NCI-H748 treated with DMSO at 0.1 percent for 48 hours (cell line): ENCODE results near the gene PTPRB.

Experiments
- DNase-seq: peaks from one replicate; lab custom pipeline; 2025; lab: John Stamatoyannopoulos, UW

PTPRB gene

DNA sequence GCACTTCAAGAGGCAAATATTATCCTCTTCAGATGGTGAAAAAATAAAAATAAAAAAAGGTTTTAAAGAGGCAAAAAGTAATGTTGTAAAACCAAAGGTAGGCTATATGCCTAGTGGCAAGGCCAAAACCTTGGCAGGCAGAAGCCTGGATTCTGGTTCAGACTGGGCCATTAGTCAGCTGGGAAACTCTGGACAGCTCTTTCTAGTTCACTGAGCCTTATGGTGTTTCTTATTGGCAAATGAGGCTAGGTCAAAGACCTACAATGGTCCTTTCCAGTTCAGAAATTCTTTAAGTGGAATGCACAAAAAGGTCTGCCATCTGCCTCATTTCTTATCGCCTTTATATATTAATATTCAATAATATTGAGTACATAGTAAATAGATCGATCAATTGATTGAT, 44.6 kb downstream of the PTPRB start:
- DNase-seq = no peak

DNA sequence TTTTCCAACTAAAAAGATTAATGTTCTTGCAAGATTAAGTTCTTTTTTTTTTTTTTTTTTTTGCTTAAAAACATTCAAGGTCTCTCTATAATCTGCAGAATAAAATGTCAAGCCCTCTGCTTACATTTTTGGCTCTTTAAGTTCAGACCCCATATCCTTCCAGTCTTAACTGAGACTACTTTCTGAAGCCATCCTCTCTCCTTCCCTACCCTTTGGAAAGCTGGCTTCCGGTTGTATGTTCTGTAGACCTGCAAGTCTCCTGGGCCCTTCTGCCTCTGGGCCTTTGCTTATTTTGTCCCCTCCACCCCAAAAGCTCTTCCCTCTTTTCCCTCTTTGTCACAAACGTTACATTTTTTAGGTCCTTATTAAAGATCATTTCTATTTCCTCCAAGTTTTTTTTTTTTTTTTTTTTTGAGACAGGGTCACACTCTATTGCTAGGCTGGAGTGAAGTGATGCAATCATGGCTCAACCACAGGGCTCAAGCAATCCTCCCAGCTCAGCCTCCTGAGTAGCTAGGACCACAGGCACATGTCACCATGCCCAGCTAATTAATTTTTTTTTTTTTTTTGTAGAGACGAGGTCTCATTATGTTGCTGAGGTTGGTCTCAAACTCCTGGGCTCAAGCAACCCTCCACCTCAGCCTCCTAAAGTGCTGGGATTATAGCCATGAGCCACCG, 46.5 kb downstream of the PTPRB start:
- no peak for DNase-seq

DNA sequence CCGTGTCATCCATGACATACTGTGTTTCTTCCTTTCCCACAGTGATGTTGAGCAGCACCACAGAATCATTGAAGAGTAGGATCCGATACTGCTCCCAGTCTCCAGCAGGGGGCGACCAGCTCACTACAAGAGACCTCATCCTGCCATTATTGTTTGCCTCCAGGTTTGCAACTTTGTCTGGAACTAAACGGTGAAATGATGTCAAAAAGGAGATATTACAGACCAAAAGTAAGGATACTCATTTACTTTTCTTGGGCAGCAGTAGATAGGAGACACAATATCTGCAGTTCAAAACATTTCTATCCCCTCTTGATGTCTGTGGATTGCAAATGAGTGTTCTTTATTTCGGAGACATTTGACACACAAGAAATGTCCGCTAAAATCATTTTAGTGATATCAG, 47.2 kb downstream of the PTPRB start:
- peak; percentile 52 for DNase-seq

DNA sequence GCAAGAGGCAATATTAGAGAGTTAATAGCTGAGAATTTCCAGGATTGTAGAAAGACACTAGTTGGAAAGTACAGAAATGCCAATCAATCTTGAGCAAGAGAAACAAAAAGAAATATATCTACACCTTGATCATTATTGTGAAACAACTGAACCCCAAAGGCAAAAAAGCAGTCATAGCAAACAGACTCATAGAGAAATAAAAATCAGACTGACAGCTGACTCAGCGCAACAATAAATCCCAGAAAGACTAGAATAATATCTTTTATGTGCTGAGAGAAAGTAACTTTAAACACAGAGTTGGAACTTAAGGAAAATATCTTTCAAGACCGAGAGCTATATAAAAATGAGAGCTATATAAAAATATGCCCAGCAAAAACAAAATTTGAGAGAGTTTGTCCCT, 52.9 kb downstream of the PTPRB start:
- no peak for DNase-seq

DNA sequence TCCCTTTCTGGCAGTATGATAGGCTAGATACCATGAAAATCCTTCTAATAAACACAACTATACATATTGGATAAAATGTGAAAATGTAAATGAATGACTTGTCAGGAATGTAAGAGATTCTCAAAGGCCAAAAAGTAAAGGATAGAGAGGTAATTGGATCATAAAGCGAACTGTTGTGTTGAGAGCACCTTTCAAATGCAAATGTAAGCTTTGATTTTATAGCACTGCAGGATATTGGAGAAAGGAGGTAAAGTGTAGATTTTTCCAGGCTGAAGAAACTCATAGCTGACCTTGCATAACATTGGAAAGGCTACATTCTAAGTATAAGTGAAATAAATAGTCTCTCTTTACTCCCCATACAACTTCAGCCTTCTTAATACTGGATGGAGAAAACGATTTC, 54.0 kb downstream of the PTPRB start:
- no peak for DNase-seq

DNA sequence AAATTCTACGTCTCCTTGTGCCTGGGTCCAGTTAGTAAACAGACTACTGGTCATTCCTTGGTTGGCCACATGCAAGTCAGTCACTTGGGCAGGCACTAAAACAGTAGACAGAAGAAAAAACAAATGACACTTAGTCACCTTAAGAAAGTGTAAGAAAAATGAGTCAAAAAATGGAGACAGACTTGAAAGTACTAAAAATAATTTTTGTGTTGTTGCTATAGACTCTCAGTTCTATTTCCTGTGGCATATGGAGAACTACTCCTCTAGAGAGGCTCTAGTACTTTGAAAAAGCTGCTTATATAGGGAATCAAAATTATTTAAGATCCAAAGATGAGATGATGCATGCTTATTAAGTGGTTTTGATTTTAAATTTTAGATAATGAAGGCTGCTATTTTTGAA, 56.0 kb downstream of the PTPRB start:
- DNase-seq = no peak

DNA sequence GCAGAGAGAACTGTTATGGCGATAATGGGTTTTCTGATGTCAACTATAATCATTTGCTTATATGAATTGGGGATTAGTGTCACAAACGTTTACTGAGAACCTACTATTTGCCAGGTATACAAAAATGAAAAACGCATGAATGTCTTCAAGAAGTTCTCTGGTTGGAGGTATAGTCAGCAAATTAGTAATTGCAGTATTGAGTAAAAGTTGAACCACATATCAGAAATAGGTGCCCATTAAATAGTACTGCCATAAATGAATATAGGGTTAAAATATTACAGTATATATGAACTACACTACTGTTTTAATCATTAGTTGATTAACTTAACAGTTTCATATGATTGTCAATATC, 60.0 kb downstream of the PTPRB start:
- no peak for DNase-seq

DNA sequence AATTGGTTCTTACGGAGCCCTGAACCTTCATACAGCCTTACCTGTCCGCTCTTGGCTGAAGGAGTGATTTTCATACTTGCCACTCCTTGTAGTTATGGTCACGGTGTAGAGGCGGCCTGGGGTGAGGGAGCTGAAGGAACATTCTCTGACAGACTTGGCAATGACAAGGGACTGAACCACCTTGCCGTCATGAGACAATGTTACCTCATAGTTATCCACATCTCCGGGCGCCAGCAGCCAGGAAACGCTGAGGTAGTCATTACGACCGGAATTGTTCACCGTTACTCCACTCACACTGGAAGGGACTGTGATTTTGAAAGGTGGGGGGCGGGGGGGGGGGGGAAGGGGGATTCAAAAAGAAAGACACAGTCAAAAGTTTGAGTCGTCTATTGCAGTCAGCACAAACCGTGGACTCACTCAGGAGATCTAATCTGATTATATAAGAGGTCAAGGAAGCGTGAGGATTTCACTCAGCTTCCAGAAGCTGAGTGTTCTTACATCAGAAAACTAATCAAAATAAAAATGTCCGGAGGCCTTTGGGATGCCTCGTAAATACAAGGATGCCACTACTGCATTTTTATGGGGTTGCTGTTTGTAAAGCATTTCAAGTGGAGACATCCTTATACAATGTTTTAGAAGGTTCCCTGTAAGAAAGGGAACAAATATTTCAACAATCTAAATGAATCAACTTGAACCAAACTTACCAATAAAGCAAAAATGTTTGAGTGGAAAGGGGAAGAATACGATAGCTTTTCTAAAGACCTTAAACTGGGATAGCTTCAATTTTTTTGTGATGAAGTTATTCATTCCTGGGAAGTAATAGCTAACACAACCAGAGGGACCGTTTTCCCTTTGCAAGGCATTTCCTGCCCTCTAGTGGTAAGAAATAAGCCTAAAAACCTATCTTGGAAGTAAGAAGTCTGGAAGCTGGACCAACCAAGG, 60.6 kb downstream of the PTPRB start:
- peak; percentile 80 for DNase-seq

DNA sequence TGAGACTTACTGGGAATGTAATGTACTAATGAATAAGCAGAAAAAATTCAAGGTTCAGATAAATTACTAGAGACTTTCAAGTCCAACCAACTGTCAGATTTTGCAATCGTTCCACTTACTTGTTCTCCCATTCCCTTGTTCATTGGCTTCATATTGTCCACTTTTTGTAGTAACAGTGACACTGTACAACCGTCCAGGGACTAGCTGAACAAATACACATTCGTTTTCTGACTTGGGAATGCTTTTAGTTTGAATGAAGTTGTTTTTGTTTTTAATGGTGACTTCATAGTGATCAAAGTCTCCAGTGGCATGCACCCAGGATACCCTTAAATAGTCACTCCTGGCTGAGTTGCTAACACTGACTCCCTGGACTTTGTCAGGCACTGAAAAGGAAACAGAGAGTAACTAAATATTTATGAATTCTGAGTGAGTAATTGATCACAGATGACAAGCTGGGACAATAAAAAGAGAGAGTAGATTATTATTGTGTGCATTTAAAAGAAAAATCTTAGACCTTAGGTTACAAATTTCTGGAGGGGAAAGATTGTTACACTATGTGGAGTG, 65.4 kb downstream of the PTPRB start:
- no peak for DNase-seq

DNA sequence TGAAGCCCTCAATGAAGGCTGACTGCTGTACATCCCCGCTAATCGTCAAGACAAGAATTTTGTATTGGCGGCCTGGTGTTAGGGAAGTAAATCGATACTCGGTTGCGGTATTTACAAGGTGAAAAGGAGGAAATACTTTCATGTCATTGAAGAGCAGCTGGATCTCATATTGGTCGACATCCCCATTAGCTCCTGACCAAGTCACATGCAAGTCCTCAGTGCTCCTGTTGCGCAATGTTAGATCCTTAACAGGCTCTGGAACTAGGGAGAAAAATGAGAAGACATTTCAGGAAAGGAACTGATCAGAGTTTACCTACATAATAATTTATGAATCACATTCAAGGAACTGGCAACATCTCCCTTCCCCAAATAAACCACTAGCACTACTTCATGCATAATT, 66.2 kb downstream of the PTPRB start:
- DNase-seq = no peak

DNA sequence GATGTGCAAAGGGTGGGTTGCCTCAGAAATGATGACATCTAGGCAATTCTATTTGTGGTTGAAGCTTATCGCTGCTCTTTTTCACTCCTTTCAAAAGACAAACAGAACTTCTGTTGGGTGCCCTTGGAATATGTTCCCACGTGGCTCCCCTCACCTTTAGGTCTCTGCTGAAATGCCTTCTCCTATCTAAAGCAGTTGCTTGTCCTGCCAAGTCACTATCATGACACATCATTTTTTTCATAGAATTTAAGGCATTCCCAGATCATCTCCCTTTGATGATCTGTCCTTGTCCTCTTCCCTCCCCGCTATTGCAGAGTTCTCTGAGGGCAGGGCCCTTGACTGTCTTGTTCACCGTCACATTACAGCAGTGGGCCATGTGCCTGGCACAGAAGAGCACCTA, 75.7 kb downstream of the PTPRB start:
- no peak for DNase-seq

DNA sequence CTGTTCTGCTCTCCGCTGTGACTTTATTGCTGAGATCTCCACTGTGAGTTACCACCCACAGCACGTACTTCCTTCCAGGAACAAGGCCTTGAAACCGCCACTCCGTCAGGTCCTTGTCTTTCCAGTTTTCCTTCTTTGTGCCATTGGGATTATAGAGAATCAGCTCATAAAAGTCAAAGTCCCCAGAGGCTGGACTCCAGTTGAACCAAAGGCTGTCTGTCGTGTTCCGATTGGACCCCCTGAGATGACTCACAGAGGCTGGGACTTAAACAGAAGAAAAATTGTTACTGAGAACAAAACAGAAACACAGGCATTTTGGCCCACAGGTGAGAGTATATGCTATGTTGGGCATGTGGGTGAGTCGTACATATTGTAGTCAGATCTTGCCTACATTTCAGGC, 76.6 kb downstream of the PTPRB start:
- DNase-seq = no peak

DNA sequence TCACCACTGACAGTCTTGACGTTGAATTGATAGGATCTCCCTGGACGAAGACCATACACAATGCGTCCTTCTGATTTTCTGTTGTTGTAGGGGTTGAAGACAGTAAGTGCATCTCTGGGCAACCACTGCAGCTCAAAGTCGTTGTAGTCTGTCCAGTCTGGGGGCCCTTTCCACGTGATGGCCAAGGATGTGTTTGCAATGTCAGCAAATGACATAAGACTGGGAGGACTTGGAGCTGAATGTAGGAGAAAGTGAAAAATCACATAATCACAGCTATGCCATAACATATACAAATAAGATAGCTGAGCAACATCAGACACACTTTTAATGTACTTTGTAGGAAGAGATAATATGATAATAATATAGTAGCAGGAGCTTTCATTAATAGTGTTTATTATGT, 77.8 kb downstream of the PTPRB start:
- DNase-seq = no peak

DNA sequence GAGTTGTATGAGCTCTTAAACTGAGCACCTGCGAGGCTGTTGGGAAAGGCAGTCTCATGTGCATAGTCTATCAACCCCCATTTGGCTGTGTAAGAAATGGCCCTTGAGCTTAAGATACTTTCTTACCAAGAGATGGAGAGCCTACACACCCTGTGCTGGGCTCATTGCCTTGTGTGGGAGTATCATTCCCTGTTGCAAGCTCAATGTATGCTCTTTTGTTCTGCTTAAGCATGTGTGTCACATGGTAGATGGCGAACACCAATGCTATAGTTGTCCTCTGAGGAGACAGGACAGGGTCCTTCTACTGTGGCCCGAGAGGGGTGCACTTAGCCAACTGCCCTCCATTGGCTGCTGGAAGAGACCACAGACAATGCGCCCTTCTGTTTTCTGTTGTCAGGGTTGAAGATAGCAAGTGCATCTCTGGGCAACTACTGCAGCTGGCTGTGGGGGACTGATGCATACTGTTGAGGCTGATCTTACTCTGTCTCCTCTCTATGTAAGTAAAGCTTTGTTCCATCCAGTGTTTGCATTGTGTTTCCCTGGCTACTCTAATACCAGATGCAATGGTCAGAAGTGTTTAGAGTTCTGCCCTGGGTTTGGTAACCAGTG, 79.5 kb downstream of the PTPRB start:
- DNase-seq = no peak

DNA sequence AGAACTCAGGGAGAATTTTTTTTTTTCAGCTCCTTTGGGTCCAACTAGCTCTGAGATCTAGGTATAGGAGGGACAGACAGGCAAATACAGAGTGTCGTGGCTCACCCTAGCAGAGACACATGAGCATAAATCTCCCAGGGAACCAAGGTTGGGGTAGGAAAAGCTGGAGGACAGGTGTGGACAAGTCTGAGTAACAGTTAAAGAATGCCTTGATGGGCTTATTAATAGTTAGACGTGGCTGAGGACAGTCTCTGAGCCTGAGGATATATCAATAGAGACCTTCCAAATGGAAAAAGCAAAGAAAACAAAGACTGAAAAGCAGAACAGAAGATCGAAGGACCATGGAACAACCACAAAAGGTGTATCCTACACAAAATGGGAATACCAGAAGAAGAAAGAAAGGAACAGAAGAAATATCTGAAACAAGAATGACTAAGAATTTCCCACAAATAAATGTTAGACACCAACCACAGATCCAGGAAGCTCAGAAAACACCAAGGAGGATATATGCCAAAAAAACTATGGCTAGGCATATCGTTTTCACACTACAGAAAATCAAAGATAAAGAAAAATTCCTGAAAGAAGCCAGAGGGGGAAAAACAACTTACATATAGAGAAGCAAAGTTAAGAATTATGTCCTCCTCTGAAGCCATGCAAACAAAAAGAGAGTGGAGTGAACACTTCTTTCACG, 80.9 kb downstream of the PTPRB start:
- no peak for DNase-seq

DNA sequence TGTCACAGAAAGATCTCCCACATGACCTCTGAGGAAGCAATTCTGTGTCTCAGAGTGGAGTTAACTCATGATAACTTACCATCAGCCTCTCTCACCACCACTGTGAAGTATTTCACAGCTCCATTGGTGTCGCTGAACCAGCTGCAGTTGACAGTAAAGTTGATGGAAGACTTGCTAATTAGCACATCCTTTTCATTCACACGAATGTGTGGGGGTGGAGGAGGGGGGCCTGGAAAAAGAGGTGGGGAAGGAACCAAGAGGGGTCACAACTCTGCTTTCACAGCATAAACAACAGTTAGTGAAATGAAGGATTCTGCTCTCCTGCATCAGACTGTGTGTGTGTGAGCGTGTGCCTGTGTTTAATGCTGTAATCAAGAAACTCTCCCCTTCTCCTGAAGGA, 82.1 kb downstream of the PTPRB start:
- DNase-seq = no peak

DNA sequence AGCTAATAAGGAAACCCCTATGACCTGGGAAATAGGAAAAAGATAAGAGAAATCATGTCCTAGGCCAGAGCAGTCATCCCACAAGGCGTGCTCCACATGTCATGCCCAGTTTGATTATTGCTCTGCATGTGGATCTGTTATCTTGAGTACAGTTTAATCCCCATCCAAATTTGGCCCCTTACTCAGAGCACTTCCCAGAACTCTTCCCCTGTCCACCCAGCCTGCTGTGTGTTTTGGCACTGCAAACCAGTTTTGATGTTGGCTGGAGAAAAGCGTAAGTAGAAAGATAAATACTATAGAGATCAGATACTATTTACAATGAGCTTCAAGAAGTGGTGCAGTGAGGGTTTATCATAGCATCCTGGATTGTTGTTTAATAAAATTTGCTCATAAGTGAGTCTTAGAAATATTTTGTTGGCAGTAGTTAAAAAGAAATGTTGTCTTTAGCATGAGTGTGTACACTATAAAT, 83.8 kb downstream of the PTPRB start:
- no peak for DNase-seq

DNA sequence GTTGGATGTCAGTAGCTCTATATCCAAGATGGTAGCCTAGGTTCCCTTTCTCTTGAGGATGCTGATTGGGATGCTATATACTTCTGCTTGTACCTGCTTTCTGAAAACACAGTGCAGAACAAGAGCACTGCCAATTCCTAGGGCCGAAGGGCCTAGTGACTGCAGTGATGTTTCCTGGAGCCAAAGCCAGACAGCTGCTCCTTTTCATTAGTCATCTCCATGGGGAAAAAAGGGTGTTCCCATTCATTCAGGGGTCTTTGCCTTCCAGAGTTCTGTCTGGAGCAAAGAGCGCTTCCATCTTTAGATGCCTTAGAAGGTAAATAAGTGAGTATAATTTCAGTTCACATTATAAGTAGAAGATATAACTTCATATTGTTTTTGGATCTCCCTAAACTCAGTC, 85.5 kb downstream of the PTPRB start:
- no peak for DNase-seq

DNA sequence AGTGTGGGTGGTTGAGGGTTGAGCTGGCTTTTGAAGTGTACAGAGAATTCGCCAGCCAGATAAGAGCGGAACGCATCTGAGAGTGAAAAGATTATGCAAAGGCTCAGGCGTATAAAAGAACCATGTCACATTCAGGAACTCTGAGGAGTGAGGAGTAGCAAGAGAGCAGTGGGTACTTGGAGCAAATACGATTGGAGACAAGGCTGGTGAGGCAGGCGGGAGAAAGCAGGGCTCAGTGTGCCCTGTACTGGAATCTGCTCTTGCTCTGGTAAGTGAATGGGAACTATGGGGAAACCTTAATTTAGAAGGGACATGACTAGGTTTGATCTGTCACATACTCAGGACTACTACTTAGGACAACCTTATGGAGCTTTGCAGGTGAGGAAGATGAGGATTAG, 87.0 kb downstream of the PTPRB start:
- no peak for DNase-seq

DNA sequence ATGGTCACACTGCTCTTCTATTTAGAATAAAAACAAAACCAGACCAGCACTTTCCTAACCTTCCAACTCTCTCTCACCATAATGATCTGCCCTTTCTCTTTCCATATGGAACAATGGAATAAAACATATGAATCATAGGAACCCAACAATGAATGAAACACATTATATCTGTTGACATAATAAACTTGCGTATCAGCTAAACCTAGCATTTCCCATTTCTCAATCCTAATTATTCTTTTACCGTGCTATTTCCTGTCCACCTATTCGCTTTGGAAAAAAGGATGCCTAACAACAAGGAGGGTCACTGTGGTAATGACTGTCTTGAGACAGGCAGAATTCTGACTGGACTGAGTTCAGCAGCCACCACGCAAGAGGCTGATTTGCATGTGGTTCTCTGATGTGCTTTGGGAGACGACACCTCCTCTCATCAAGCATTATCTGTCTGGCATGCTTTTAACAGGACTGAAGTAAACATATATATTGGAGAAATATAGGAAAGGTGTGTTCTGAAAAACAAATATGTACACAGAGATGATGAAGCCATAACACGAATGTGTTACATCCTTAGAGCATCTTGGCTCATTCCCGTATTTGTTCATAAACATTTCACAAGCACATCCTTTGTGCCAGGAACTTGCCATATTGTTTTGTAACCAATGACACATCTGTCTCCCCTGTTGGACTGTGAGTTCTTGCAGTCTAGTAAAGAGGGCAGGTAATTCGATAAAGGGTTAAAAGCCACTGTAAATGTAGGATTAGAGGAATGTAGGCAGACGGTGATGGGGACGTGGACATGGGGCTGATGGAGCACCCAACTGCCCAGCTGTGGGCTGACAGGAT, 87.7 kb downstream of the PTPRB start:
- no peak for DNase-seq

DNA sequence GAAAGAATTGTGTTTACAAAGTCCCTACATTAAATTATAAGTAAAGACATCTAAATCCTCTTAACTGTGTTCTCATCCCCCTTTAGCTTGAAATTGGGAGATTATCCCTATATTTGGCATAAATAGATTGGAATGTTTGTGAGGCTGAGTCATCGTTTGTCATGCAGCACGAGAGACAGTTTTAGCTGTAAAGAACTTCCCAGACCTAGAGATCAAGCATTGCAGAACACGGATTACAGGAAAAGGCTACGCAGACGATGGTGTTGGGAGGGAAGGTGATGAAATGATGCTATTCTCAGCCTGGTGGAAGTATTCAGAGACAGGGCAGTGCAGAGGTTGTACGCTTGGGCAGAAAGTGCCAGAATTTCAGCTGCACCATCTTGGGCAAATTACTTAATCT, 93.8 kb downstream of the PTPRB start:
- no peak for DNase-seq
